ENCODE results near the gene OBP2B.
"Not testable (repeated sequence)": the region's sequence is repeated elsewhere in the genome, so short reads cannot be mapped to it uniquely, and the experiment has no call there.

The OBP2B gene

DNA sequence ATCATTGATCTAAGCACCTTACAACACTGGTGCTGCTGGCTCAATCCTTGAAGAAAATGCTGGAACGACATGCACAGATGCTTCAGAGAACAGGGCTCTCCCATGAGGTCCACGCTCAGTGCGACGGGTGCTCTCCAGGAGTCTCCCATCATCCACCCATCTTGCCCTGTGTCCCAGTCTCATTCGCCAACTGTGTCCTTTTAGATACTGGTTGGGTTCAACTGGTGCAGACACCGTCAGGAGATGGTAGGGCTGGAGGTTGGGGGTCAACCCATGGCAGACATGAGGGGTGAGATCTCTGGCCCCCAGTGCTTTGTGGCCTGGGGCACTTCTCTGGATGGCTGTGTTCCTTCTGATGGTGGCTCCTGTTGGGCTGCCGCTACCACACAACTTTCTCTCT, 1.6 kb upstream of the OBP2B start:
- H3K27ac ChIP-seq: no peak overlapping the region
- TF ChIP-seq, protein P1, sequence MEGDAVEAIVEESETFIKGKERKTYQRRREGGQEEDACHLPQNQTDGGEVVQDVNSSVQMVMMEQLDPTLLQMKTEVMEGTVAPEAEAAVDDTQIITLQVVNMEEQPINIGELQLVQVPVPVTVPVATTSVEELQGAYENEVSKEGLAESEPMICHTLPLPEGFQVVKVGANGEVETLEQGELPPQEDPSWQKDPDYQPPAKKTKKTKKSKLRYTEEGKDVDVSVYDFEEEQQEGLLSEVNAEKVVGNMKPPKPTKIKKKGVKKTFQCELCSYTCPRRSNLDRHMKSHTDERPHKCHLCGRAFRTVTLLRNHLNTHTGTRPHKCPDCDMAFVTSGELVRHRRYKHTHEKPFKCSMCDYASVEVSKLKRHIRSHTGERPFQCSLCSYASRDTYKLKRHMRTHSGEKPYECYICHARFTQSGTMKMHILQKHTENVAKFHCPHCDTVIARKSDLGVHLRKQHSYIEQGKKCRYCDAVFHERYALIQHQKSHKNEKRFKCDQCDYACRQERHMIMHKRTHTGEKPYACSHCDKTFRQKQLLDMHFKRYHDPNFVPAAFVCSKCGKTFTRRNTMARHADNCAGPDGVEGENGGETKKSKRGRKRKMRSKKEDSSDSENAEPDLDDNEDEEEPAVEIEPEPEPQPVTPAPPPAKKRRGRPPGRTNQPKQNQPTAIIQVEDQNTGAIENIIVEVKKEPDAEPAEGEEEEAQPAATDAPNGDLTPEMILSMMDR (conservative IDR thresholded peaks at IDR 0.05): no peak
- no peak for TF ChIP-seq ZFX (IDR thresholded peaks at IDR 0.05)

DNA sequence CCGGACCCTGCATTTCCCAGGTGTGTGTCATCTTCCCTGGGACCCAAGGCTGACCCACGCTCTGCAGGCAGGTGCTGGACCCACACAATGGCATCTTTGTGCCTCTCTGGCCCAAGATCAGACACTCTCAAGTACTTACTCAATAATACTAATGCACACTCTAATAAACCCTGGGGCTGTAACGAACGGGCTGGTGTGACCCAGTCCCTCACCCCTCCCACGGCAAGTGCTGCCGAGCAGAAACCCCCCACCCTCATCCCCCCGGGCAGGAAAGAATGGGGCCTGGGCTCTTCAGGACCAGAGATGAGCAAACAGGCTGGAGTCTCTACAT, 1.1 kb upstream of the OBP2B start:
- TF ChIP-seq, protein P1 (conservative IDR thresholded peaks at IDR 0.05): no peak
- no peak for TF ChIP-seq ZFX (IDR thresholded peaks at IDR 0.05)
- H3K27ac ChIP-seq: no peak overlapping the region

DNA sequence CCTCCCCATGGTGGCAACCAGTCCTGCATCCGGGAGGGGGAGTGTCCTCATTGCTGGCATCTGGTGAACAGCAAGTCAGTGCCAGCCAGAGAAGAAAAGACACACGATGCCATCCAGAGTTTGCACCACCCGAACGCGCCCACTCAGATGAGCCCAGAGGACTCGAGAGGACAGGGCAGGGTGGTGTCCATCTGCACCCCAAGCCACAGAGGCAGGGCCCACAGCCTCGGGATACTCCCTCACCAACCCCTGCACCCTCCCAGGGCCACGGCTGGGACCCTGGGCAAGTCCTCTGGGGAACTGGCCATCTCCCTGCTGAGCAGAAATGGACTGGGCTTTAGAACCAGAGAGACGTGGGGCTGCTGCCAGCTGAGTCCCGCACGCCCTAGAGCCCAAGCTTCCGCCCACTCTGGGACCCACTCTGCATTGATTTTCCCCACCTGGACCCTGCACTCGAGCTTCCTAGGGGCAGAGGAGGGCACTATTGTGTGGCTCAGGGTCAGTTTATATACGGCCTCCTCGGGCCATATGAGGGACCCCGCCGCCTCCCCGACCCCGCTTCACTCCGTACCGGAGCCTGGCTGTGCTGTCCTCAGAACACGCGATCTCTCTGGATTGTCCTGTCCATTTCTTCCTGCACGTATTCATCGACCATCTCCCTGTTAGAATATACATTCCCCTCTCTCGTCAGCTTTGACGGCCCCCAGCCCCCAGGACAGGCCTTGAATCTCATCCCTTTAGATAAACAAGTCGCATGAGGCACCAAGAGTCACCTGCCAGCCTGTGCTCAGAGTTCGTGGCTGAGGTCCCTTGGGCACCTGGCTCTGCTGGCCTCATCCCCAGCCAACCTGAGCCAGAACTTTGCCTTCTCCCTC, 514 bp upstream of the OBP2B start:
- H3K27ac ChIP-seq: not testable (repeated sequence)

DNA sequence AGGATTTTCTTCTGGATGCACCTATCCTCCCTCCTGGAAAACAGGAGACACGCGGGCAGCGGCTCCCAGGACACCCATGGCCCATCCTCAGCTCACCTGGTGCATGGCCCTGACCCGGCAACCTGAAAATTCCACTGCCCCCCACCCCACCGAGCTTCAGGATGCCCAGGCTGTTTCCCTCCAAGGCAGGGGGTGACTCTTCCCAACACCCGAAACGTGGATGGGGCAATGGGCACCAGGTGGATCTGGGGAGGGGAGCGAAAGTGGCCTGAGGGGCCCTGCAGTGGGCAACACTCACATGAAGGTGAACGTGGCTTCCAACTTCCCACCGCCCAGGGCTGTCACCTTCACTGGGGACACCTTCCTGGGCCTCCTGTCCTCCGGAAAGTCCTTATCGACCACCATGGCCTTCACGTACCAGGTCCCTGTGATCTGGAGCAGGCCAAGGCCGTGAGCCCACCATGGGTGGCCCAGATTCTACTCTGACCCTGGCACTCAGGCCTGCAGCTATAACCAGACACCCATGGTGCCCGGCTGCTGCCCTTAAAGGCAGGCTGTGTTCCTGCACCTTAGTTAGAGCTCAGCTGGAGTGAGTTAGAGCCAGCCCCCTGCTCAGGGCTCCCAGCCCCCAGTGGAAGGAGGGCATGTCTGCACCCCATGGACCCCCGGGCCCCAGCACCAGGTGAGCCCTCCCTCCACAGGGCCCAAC, 725 bp downstream of the OBP2B start:
- H3K27ac ChIP-seq: not testable (repeated sequence)

DNA sequence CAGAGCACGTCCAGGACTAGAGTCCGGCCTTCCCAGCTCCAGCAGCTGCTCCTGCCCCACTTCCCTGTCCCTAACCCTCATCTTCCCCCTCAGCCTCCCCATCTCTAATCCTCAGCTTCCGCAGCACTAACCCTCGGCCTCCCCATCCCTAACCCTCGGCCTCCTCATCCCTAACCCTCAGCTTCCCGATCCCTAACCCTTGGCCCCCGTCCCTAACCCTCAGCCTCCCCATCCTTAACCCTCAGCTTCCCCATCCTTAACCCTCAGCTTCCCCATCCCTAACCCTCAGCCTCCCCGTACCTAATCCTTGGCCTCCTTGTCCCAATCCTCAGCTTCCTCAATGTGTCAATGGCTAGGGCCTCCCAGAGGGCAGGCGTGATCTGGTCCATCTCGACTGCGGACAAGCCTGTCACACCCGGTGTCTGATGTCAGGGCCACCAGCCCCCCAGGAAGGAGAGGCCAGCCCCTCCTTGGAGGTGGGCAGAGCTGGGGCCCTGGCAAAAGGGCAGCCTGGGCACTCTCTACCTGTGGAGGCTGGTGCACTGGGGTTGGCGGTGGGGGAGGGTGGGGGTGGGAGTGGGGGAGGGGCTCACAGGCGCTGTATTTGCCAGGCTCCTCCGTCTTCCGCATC, 1.4 kb downstream of the OBP2B start:
- H3K27ac ChIP-seq: no peak overlapping the region
- TF ChIP-seq, protein P1 (conservative IDR thresholded peaks at IDR 0.05): no peak
- no peak for TF ChIP-seq ZFX (IDR thresholded peaks at IDR 0.05)

DNA sequence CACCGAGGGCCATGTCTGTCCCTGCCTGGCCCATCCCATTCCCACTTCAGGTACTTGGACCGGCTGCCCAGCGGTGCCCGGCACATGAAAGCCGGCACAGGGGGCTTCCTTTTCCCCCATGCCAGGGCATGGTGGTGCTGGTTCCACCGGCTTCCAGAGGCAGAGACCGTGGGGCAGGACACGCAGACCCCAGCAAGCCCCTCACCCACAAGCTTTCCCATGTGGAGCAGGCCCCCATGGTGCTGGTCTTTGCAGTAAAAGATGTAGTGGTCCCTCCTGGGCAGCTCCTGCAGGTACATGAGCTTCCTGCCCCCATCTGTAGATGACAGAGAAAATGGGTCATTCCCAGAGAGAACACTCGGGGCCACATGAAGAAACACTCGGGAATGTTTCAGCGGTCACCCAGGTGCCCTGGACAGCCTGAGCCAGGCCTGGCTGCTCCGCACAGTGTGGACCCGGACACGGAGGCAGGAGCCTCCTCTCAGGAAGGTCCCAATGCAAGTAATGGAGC, 2.0 kb downstream of the OBP2B start:
- no peak overlapping the region for H3K27ac ChIP-seq
- no peak for TF ChIP-seq ZFX (IDR thresholded peaks at IDR 0.05)
- TF ChIP-seq, protein P1 (conservative IDR thresholded peaks at IDR 0.05): no peak

DNA sequence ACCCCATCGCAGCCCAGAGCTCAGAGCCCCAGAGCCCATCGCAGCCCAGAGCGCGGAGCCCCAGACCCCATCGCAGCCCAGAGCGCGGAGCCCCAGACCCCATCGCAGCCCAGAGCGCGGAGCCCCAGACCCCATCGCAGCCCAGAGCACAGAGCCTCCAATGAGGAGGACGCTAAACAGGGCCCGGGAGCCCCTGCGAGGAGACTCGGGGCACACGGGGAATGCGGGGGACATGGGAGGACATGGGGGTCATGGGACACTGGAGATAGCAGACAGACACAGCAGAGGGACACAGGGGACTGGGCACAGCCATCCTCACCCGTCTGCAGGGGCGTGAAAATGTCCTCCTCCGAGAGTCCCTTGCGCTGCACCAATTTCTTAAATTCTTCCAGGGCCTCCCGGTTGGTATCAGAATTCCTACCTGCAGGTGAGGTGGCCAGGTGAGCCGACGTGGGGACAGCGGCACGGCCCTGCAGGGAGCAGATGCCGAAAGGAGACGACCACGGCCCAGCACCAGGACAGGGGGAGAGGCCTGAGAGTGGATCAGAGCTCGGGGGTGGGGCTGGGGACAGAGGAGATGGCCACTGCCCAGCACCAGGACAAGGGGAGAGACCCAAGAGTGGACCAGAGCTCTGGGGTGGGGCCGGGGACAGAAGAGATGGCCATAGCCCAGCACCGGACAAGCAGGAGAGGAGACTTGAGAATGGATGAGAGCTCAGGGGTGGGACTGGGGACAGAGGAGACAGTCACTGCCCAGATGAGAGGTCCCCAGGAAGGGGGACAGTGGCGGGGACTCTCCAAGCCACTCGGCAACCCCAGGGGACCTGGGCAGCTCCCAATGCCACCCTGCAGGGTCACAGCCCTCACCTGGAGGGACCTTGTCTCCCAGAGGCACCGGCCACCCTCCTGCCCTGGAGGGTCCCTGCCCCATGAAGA, 2.8 kb downstream of the OBP2B start:
- TF ChIP-seq ZFX (IDR thresholded peaks at IDR 0.05): no peak
- TF ChIP-seq, protein P1 (conservative IDR thresholded peaks at IDR 0.05): no peak
- no peak overlapping the region for H3K27ac ChIP-seq

DNA sequence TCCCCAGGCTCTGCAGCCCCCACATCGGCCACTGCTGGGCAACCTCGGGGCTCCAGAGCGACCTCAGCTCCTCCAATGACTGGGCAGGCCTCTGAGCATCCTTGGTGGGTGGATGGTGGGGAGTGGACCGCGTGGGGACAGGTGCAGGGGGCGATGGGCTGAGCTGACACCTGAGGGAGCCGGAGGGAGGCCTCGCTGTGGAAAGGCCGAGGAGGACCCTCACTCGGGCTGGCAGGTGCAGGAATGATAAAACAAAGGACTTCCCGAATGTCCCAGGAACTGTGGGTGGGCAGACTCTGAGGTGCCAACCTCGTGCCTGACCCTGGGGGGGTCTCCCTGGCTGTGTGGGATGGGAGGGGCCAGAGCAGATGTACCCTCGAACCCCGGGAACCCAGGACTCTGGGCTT, 3.6 kb downstream of the OBP2B start:
- not testable (repeated sequence) for H3K27ac ChIP-seq

Measured in C4-2B (cell line).